ENCODE results near the gene KCTD5. TPM values are rescaled to one million over a fixed set of nuclear protein-coding genes. Genes with fewer than 3 reads are reported as not detected.

KCTD5 gene
- total and polyA plus RNA-seq, 2 of the 8 experiments (the other 6 are each of a cell fraction or from before 2014, with no cell fraction given): 26.6 to 31.8 TPM

GRCh38 chr16:2745961-2746360 is 63.6 kb downstream of the KCTD5 start (continued):
- TF ChIP-seq CHD7 (IDR thresholded peaks at IDR 0.05; ENCODE audit: insufficient replicate concordance, low read length): no peak
- no peak for TF ChIP-seq TEAD4 (IDR thresholded peaks at IDR 0.05; ENCODE audit: low read depth, low read length)
- TF ChIP-seq CREB1 (IDR thresholded peaks at IDR 0.05): no peak
- no peak for TF ChIP-seq EZH2 (IDR thresholded peaks at IDR 0.05; ENCODE audit: low read depth, low read length, severe bottlenecking)
- TF ChIP-seq CHD1 (IDR thresholded peaks at IDR 0.05; ENCODE audit: low read depth, low read length): no peak
- TF ChIP-seq SAP30 (IDR thresholded peaks at IDR 0.05; ENCODE audit: insufficient read depth, insufficient replicate concordance, low read length): no peak
- no peak for TF ChIP-seq YY1 (IDR thresholded peaks at IDR 0.05; ENCODE audit: low read depth, low read length)
- TF ChIP-seq POLR2AphosphoS5 (IDR thresholded peaks at IDR 0.05; ENCODE audit: low read depth, low read length): no peak
- TF ChIP-seq SP4 (IDR thresholded peaks at IDR 0.05; ENCODE audit: low read length): no peak
- TF ChIP-seq, protein P1, sequence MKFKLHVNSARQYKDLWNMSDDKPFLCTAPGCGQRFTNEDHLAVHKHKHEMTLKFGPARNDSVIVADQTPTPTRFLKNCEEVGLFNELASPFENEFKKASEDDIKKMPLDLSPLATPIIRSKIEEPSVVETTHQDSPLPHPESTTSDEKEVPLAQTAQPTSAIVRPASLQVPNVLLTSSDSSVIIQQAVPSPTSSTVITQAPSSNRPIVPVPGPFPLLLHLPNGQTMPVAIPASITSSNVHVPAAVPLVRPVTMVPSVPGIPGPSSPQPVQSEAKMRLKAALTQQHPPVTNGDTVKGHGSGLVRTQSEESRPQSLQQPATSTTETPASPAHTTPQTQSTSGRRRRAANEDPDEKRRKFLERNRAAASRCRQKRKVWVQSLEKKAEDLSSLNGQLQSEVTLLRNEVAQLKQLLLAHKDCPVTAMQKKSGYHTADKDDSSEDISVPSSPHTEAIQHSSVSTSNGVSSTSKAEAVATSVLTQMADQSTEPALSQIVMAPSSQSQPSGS (IDR thresholded peaks at IDR 0.05; ENCODE audit: low read length): no peak
- no peak for TF ChIP-seq GTF2F1 (IDR thresholded peaks at IDR 0.05; ENCODE audit: borderline replicate concordance, low read depth, low read length)
